Stimulated activated naive B cell treated with anti-CD40 and anti-IgM and Interleukin-4, amounts not matched to agents 10 μg/mL and 1 μg/mL and 100 μg/mL, for 72 hours (primary cell): ENCODE measurements around the gene LYPD8.

Experiments used
- ATAC-seq, 2 donors: fragments of 150-1000 bp; cut with Tn5 transposase; replicated peaks; 2 replicates each; pipeline ENCODE4 v1.10.0; 2021; ENCODE audit warnings: moderate library complexity in 1 of 2
- DNase-seq: peaks from one replicate; pipeline ENCODE4 v3.0.0; 2021
- H3K27ac Mint-ChIP-seq: one replicate; pipeline ENCODE4 v1.8.0; 2022; ENCODE audit warnings: mild to moderate bottlenecking, mixed read lengths
- H3K27me3 Mint-ChIP-seq, 2 donors: one replicate each; pipeline ENCODE4 v1.8.0; 2022; ENCODE audit warnings: mixed read lengths in 2 of 2
- H3K36me3 Mint-ChIP-seq, 2 donors: one replicate each; pipeline ENCODE4 v1.8.0; 2022; ENCODE audit warnings: mixed read lengths in 2 of 2, mild to moderate bottlenecking in 1 of 2
- H3K4me1 Mint-ChIP-seq, 2 donors: one replicate each; pipeline ENCODE4 v1.8.0; 2022; ENCODE audit warnings: mixed read lengths in 2 of 2, mild to moderate bottlenecking in 1 of 2
- H3K4me3 Mint-ChIP-seq, 2 donors: one replicate each; pipeline ENCODE4 v1.8.0; 2022; ENCODE audit warnings: mild to moderate bottlenecking in 2 of 2, mixed read lengths in 2 of 2, moderate library complexity in 1 of 2
- H3K9me3 Mint-ChIP-seq, 2 donors: one replicate each; pipeline ENCODE4 v1.8.0; 2022; ENCODE audit warnings: mixed read lengths in 2 of 2, mild to moderate bottlenecking in 1 of 2

LYPD8 gene

DNA sequence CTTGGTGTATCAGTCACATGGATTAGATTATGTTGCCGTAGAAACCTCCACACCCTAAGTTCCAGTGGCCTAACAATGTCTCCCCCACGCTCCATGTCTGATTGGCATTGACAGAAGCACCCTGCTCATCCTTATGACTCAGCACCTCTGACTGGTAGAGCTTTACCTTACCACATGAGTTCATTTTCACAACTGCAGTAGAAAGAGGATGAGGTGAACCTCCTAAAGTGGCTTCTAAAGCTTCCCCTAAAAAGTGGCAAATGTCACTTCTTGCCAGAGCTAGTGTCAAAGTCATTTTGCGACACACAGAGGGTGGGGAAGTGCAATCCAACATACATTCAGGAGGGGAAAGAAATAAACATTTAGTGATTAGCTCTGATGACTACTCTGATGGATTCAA is 30.6 kb upstream of the LYPD8 start:
- no peaks in the 10 kb centered on the region for H3K27me3 Mint-ChIP-seq
- H3K4me1 Mint-ChIP-seq: peaks cover 28 to 61% of the 10 kb centered on the region in 2 donors
- H3K36me3 Mint-ChIP-seq: peaks cover 2 to 4% of the 10 kb centered on the region in 2 donors
- peaks cover 3 to 5% of the 10 kb centered on the region in 2 donors for H3K9me3 Mint-ChIP-seq
- H3K4me3 Mint-ChIP-seq: peak overlapping the region in 1 of 2 donors; percentile 26
- H3K27ac Mint-ChIP-seq: peak overlapping the region; percentile 48
- ATAC-seq (peak; percentile 93 to 95), DNase-seq (no peak)

DNA sequence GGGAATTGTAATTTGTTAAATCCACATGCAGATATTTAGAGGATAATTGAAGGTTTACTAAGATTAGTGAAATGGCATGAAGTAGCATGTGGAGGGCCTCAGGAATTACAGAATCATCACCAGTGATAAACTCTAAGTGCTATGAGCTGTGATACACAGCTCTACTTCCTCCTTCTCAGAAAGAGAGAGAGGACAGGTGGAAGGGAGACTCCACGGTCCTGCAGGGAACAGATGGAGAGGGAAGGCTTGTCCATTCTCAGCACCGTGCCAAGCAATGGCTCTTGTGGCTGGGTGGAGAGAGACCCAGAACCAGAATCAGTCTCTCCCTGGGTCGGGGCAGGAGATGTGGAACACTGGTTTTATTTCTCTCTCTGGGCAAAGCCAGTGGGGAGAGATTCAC is 27.8 kb upstream of the LYPD8 start:
- Mint-ChIP-seq H3K4me3 (no peak overlapping the region), H3K4me1 (peaks cover 30 to 62% of the 10 kb centered on the region in 2 donors), H3K27ac (peak overlapping the region; percentile 2), H3K36me3 (peaks cover 4 to 12% of the 10 kb centered on the region in 2 donors), H3K9me3 (peaks cover 8 to 15% of the 10 kb centered on the region in 2 donors), H3K27me3 (no peaks in the 10 kb centered on the region)
- no peak for DNase-seq
- no peak for ATAC-seq

DNA sequence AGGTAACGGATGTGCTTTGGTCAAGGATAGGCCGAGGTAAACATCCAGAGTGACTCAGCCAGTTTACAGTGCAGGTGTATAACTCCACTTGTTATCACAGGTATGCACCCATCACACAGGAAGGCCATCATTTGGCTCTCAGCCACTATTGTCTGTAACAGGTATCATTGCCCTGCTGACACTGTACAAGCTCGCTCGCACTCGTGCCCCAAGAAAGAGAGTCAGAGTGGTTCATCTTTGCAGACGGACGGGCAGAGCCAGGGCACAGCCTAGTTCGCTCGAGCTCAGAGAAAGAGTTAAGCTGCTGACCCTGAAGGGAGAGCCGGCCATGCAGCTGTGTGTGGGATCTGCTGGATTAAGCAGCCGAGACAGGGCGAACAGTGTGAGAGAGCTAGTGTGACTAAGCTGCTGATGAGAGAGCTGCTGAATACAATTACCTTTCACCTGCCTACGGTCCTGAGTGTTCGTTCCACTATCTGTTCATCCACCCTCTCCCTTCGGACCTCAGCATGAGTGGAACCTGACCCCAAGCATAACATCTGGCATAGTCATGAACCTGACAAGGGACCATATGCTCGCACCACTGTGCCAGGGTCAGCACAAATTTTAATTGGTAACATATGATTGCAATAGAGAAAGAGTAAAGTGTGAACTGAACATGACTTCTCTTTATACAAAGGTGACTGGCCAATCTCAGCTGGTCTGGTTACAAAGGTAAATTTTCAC is 27.0 kb upstream of the LYPD8 start:
- H3K27ac Mint-ChIP-seq: no peak overlapping the region
- H3K4me1 Mint-ChIP-seq: peaks cover 30 to 62% of the 10 kb centered on the region in 2 donors
- H3K27me3 Mint-ChIP-seq: no peaks in the 10 kb centered on the region
- H3K36me3 Mint-ChIP-seq: peaks cover 4 to 17% of the 10 kb centered on the region in 2 donors
- peaks cover 11 to 19% of the 10 kb centered on the region in 2 donors for H3K9me3 Mint-ChIP-seq
- H3K4me3 Mint-ChIP-seq: no peak overlapping the region
- ATAC-seq: no peak
- no peak for DNase-seq

DNA sequence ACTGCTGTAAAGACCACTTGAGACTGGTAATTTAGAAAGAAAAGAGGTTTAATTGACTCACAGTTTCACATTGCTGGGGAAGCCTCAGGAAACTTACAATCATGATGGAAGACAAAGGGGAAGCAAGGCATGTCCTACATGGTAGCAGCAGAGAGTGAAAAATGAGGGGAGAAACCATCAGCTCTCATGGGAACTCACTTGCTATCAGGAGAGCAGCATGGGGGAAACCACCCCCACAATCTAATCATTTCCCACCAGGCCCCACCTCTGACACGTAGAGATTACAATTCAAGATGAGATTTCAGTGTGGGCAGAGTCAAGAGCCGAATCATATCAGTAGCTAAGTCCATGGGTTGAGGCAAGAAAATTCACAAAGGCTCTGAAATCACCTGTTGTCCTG is 23.8 kb upstream of the LYPD8 start:
- Mint-ChIP-seq H3K9me3 (peaks cover 21 to 34% of the 10 kb centered on the region in 2 donors), H3K4me3 (no peak overlapping the region), H3K27me3 (no peaks in the 10 kb centered on the region), H3K4me1 (peaks cover 14 to 32% of the 10 kb centered on the region in 2 donors), H3K27ac (no peak overlapping the region), H3K36me3 (peaks cover 11 to 30% of the 10 kb centered on the region in 2 donors)
- ATAC-seq: peak; percentile 50 to 78
- peak; percentile 9 for DNase-seq

DNA sequence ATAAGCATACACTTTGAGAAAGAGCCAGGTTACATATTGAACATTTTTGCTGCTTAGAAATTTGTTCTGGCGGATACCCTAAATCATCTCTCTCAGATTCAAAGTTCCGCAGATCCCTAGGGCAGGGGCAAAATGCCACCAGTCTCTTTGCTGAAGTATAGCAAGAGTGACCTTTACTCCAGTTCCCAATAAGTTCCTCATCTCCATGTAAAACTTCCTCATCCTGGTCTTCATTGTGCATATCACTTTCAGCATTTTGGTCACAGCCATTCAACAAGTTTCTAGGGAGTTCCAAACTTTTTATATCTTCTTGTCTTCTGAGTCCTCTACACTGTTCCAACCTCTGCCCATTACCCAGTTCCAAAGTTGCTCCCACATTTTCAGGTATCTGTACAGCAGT is 23.3 kb upstream of the LYPD8 start:
- peaks cover 21 to 34% of the 10 kb centered on the region in 2 donors for H3K9me3 Mint-ChIP-seq
- H3K4me3 Mint-ChIP-seq: no peak overlapping the region
- no peak overlapping the region for H3K27ac Mint-ChIP-seq
- H3K27me3 Mint-ChIP-seq: no peaks in the 10 kb centered on the region
- peaks cover 14 to 29% of the 10 kb centered on the region in 2 donors for H3K4me1 Mint-ChIP-seq
- DNase-seq (no peak), ATAC-seq (no peak)
- peaks cover 11 to 30% of the 10 kb centered on the region in 2 donors for H3K36me3 Mint-ChIP-seq

DNA sequence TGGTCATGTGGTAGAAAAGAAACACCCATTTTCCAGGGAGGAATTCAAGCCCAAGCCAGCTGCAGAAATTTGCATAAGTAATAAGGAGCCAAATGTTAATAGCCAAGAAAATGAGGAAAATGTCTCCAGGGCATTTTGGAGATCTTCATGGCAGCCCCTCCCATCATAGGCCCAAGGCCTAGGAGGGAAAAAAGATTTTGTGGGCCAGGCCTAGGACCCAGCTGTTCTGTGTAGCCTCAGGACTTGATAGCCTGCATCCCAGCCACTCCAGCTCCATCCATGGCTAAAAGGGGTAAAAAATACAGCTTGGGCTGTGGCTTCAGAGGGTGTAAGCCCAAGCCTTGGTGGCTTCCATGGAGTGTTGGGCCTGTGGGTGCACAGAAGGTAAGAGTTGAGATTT is 21.4 kb upstream of the LYPD8 start:
- peaks cover 21 to 34% of the 10 kb centered on the region in 2 donors for H3K9me3 Mint-ChIP-seq
- peaks cover 11 to 30% of the 10 kb centered on the region in 2 donors for H3K36me3 Mint-ChIP-seq
- DNase-seq: no peak
- H3K4me3 Mint-ChIP-seq: no peak overlapping the region
- H3K4me1 Mint-ChIP-seq: peaks cover 6 to 10% of the 10 kb centered on the region in 2 donors
- ATAC-seq: no peak
- no peaks in the 10 kb centered on the region for H3K27me3 Mint-ChIP-seq
- H3K27ac Mint-ChIP-seq: no peak overlapping the region

DNA sequence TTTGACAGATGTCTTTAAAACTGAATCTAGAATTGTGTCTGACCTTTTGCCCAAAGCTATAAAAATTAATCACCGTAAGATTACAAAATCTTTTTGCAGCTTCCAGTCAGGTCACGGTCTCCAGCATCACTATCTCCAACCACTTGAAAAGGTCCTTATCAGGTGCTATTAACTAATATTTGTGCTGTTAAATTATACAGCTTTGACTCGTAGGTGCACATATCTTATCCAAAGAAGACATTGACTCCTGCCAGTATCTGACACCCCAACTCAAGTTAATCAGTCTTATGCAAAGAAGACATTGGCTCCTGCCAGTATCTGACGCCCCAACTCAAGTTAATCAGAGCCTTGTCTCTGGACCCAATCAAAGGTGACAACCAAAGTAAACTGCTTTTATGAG is 19.9 kb upstream of the LYPD8 start:
- H3K36me3 Mint-ChIP-seq: peaks cover 11 to 23% of the 10 kb centered on the region in 2 donors
- H3K9me3 Mint-ChIP-seq: peaks cover 18 to 26% of the 10 kb centered on the region in 2 donors
- peaks cover 6 to 8% of the 10 kb centered on the region in 2 donors for H3K4me1 Mint-ChIP-seq
- DNase-seq (no peak), ATAC-seq (no peak)
- H3K27ac Mint-ChIP-seq: no peak overlapping the region
- H3K4me3 Mint-ChIP-seq: no peak overlapping the region
- H3K27me3 Mint-ChIP-seq: no peaks in the 10 kb centered on the region

DNA sequence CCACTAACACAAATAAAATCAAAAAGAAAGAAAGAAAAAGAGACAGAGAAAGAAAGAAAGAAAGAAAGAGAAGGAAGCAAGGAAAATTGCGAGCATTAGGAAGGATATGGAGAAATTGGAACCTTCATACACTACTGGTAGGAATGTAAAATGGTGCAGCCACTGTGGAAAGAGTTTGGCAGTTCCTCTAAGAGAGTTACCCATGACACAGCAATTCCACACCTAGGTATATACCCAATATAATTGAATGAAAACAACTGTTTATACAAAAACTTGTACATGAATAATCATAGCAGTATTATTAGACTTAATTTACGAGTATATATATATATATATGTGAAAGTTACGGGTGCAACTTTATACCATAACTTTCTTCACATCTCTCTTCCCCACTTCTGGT is 4.1 kb upstream of the LYPD8 start:
- peaks cover 3 to 11% of the 10 kb centered on the region in 2 donors for H3K9me3 Mint-ChIP-seq
- H3K36me3 Mint-ChIP-seq: peaks cover 0 to 3% of the 10 kb centered on the region in 2 donors
- no peaks in the 10 kb centered on the region for H3K4me1 Mint-ChIP-seq
- DNase-seq (no peak), ATAC-seq (no peak)
- no peak overlapping the region for H3K27ac Mint-ChIP-seq
- no peak overlapping the region for H3K4me3 Mint-ChIP-seq
- H3K27me3 Mint-ChIP-seq: no peaks in the 10 kb centered on the region

DNA sequence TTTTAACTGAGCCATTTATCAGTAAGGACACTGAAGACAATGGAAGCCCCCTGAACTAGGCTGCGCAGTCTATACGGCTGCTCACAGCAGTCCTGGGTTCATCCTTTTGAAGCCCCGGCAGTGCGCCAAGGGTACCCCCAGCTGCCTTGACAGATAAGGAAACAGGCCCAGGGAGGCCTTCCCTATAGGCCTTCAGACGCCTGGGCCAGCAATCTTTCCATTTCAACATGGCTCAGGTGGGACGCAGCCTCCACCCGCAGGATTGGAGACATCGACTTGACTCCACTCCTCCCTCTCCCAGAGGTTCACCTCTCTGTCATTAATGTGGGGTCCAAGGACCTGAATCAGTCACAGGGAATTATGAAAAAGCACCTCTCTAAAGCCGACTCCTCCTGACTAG is 2.8 kb upstream of the LYPD8 start:
- ATAC-seq: no peak
- H3K4me3 Mint-ChIP-seq: no peak overlapping the region
- no peaks in the 10 kb centered on the region for H3K4me1 Mint-ChIP-seq
- no peak for DNase-seq
- no peak overlapping the region for H3K27ac Mint-ChIP-seq
- peaks cover 3 to 7% of the 10 kb centered on the region in 2 donors for H3K9me3 Mint-ChIP-seq
- peaks cover 0 to 3% of the 10 kb centered on the region in 2 donors for H3K36me3 Mint-ChIP-seq
- no peaks in the 10 kb centered on the region for H3K27me3 Mint-ChIP-seq

DNA sequence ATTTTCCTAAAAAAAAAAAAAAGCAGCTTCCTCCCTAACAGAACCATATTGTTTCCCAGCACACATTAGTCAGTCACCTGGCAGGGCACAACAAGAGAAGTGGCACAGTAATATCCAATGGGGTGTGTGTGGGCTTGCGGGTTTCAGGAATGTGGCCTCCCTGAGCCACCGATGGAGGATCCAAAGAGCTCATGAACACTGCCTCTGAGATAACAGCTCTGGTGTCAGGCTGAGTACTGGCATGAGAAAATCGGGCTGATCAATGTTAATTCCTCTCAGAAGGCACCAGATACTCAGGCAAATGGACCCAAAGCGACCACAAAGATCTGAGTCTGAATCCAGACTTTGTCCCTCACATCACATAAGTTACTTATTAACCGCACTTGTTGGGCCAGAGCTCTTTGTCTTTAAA is 2.2 kb upstream of the LYPD8 start:
- no peak overlapping the region for H3K27ac Mint-ChIP-seq
- no peak overlapping the region for H3K4me3 Mint-ChIP-seq
- ATAC-seq: no peak
- peaks cover 0 to 3% of the 10 kb centered on the region in 2 donors for H3K36me3 Mint-ChIP-seq
- no peak for DNase-seq
- H3K9me3 Mint-ChIP-seq: peaks cover 2% of the 10 kb centered on the region in 2 donors
- no peaks in the 10 kb centered on the region for H3K27me3 Mint-ChIP-seq
- no peaks in the 10 kb centered on the region for H3K4me1 Mint-ChIP-seq

DNA sequence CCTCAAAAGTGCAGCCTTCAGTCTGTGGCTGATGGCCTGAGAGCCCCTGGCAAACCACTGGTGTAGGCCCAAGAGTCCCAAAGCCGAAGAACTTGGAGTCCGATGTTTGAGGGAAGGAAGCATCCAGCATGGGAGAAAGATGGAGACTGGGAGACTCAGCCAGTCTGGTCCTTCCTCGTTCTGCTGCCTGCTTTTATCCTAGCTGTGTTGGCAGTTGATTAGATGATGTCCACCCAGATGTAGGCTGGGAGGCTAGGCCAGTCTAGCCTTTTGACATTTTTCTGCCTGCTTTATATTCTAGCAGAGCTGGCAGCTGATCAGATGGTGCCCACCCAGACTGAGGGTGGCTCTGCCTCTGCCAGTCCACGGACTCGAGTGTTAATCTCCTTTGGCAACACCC is 1.1 kb upstream of the LYPD8 start:
- DNase-seq: no peak
- H3K27me3 Mint-ChIP-seq: no peaks in the 10 kb centered on the region
- H3K9me3 Mint-ChIP-seq: peaks cover 0 to 2% of the 10 kb centered on the region in 2 donors
- no peak overlapping the region for H3K4me3 Mint-ChIP-seq
- peaks cover 0 to 3% of the 10 kb centered on the region in 2 donors for H3K36me3 Mint-ChIP-seq
- no peak overlapping the region for H3K27ac Mint-ChIP-seq
- H3K4me1 Mint-ChIP-seq: peaks cover 2 to 5% of the 10 kb centered on the region in 2 donors
- no peak for ATAC-seq

DNA sequence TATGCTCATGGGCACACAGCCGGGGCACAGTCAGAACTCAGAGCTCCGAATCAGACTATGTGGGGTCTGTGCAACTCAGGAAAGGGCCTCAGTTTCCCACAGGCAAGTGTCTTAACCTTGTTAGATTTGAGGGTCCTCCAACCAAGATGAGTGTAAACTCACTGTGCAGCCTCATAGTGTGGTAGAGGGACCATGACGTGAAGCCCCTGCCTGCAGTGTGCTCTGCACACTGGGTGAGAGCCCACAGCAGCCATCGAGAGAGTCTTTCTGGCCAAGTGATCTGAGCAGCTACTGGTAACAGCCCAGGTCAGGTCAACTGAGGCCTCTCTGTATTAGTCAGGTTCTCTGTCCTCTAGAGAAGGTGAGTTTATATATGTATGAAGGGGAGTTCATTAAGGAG is 592 bp upstream of the LYPD8 start:
- Mint-ChIP-seq H3K4me1 (peaks cover 4 to 10% of the 10 kb centered on the region in 2 donors), H3K36me3 (peaks cover 0 to 3% of the 10 kb centered on the region in 2 donors), H3K27ac (no peak overlapping the region), H3K9me3 (no peaks in the 10 kb centered on the region), H3K27me3 (no peaks in the 10 kb centered on the region), H3K4me3 (no peak overlapping the region)
- no peak for DNase-seq
- ATAC-seq: no peak

DNA sequence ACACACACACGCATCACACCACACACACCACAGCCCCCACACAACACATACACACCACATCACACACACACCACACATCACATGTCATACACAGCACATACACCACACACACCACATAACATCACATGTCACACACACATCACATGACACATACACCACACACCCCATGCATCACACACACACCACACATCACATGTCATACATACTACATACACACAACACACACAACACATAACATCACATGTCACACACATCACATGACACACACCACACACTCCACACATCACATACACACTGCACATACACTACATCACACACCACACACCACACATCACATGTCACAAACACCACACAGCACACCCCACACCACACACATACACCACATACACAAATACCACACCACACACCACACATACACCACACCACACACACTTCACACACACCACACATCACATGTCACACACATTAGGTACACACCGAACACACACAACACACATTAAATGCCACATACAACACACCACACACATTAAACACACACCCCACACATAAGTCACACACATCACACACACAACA is 1.8 kb downstream of the LYPD8 start:
- Mint-ChIP-seq H3K4me3 (no peak overlapping the region), H3K9me3 (no peaks in the 10 kb centered on the region), H3K27ac (no peak overlapping the region), H3K27me3 (no peaks in the 10 kb centered on the region), H3K4me1 (peaks cover 8 to 10% of the 10 kb centered on the region in 2 donors), H3K36me3 (no peaks in the 10 kb centered on the region)
- DNase-seq (no peak), ATAC-seq (no peak)

DNA sequence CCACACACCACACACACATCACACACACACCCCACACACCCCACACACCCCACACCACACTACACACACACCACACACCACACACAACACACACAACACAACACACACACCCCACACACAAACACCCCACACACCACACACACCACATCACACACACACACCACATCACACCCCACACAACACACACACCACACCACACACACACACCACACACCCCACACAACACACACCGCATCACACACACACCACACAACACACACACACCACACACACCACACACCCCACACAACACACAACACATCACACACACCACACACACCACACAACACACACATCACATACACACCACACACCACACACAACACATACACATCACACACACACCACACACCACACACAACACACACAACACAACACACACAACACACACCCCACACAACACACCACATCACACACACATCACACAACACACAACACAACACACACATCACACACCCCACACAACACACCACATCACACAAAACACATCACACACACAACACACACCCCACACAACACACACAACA is 2.4 kb downstream of the LYPD8 start:
- Mint-ChIP-seq H3K27me3 (no peaks in the 10 kb centered on the region), H3K36me3 (no peaks in the 10 kb centered on the region), H3K4me1 (peaks cover 8 to 10% of the 10 kb centered on the region in 2 donors), H3K4me3 (no peak overlapping the region), H3K27ac (no peak overlapping the region), H3K9me3 (no peaks in the 10 kb centered on the region)
- no peak for ATAC-seq
- no peak for DNase-seq
